Activated CD4-positive, alpha-beta T cell treated with anti-CD3 and anti-CD28 coated beads, Interleukin-2, amount 10 ng/mL, durations not matched to agents 7 days and 5 days (primary cell): Measurements from ENCODE around the gene SBF1. TPM values are rescaled to one million over a fixed set of nuclear protein-coding genes. Genes with fewer than 3 reads are reported as not detected.

Source experiments
- CTCF ChIA-PET: fragments of 350-600 bp; sonication (Branson Sonifier 250); formaldehyde crosslinking; loops from one replicate; lab custom pipeline; 2021; ENCODE audit warnings: antibody characterized with exemption; lab: Charles Lee
- POLR2A ChIA-PET: fragments of 350-600 bp; sonication (Branson Sonifier 250); formaldehyde crosslinking; loops from one replicate; lab custom pipeline; 2021; ENCODE audit warnings: antibody characterized with exemption; lab: Charles Lee
- DNase-seq: peaks from one replicate; pipeline ENCODE4 v3.0.0-alpha.2; 2020
- H3K27ac Mint-ChIP-seq: one replicate; pipeline ENCODE4 v1.8.0; 2021; ENCODE audit warnings: mild to moderate bottlenecking, moderate library complexity, mixed read lengths
- H3K27me3 Mint-ChIP-seq: one replicate; pipeline ENCODE4 v1.8.0; 2021; ENCODE audit warnings: mixed read lengths
- H3K36me3 Mint-ChIP-seq: one replicate; pipeline ENCODE4 v1.8.0; 2021; ENCODE audit warnings: low read depth, mixed read lengths
- H3K4me1 Mint-ChIP-seq: one replicate; pipeline ENCODE4 v1.8.0; 2021; ENCODE audit warnings: mixed read lengths
- H3K4me3 Mint-ChIP-seq: one replicate; pipeline ENCODE4 v1.8.0; 2021; ENCODE audit warnings: mild to moderate bottlenecking, moderate library complexity, mixed read lengths
- H3K9me3 Mint-ChIP-seq: one replicate; pipeline ENCODE4 v1.8.0; 2021; ENCODE audit warnings: mixed read lengths
- total RNA-seq, 2 experiments: library from RNA; stranded (reverse); gene quantifications; one replicate each; pipeline ENCODE4 v1.2.3, GENCODE V29; 2021

Gene SBF1
- total RNA-seq, 2 experiments from 2014 or later = 211 to 224 TPM

DNA sequence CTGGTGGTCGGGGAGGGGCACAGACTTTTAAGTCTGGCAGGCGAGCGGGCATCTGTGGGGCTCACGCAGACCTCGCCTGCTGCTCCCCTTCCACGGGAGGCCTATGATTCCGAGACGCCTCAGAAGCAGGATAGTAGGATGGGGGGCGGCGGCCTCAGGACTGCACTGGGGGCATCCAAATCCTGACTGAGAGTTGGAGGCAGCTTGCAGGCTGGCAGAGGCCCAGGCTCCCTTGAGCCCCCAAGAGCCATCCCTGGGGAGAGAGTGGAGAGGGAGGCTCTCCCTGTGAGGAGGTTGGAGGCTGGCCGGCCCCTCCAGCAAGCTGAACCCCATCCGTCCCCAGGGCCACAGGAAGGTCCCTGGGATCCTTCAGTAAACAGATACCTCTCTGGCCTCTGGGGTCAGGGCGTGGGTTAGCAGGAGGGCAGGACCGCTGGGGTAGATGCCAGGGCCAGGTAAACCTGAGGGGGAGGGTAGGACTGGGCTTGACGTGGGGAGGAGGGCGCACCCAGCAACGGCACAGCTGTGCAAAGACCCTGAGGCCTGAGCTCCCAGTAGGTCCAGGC lies 33.3 kb downstream of the SBF1 start:
- no peak overlapping the region for H3K4me3 Mint-ChIP-seq
- peaks cover 13% of the 10 kb centered on the region for H3K4me1 Mint-ChIP-seq
- H3K27ac Mint-ChIP-seq = no peak overlapping the region
- ChIA-PET CTCF (interaction anchor here (1.5 kb wide), 1 partner anchor 11 kb away, joined by 3 read pairs; no protein-coding TSS in a partner anchor), POLR2A (no interaction called here)
- H3K9me3 Mint-ChIP-seq = no peaks in the 10 kb centered on the region
- H3K27me3 Mint-ChIP-seq = no peaks in the 10 kb centered on the region
- peaks cover 14% of the 10 kb centered on the region for H3K36me3 Mint-ChIP-seq
- no peak for DNase-seq

DNA sequence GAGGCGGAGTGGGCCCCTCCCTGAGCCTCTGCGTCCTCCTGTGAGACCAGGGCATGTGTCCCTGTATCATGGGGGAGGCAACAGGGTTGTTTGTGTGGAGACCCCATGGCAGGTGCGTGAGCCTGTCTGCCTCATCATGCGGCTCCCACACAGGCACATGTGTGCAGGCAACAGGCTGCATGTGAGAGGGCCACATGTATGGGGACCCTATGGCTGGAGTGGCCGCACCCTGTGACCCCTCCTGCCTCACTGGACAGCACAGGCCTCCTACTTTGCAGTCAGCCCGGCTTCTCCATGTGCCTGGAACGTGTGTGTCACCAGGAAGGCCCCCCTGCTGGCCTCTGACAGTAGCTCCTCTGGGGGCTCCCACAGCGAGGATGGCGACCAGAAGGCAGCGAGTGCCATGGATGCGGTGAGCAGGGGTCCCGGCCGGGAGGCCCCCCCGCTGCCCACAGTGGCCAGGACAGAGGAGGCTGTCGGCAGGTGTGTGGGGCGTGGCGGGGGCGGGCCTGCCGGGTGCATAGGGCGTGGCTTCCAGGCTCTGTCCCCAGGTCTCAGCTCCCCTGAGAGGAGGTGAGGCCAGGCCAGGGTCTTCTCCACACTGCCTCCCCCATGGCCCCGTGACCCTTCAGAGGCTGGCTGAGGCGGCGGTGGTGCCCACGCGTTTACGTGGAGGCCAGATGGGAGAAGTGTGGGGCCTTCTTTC lies 34.1 kb downstream of the SBF1 start:
- no peak for DNase-seq
- no peak overlapping the region for H3K4me3 Mint-ChIP-seq
- ChIA-PET POLR2A (no interaction called here), CTCF (interaction anchor here (1.5 to 1.6 kb wide), 3 partner anchors 10 to 28 kb away, joined by 3 to 5 read pairs (median 3); no protein-coding TSS in a partner anchor)
- H3K4me1 Mint-ChIP-seq = peaks cover 10% of the 10 kb centered on the region
- no peaks in the 10 kb centered on the region for H3K27me3 Mint-ChIP-seq
- H3K36me3 Mint-ChIP-seq = peaks cover 12% of the 10 kb centered on the region
- no peak overlapping the region for H3K27ac Mint-ChIP-seq
- no peaks in the 10 kb centered on the region for H3K9me3 Mint-ChIP-seq

DNA sequence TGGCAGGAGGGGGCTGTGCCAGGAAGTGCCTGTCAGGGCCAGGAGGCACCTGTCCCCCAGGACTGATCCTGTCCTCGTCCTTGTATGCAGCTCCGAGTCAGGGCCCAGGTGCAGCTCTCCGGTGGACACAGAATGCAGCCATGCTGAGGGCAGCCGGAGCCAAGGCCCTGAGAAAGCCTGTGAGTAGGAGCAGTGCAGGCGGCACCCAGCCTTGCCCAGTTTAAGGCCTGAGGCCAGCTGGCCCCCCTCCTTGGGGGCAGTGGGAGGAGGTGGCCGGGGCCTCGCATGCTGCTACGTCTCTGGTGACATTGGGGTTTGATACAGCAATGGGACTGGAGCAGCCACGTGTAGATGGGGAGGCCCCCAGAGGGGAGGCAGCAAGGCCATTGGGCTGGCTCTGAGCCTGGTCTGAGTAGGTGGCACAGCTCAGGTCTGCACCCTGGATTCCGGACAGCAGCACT lies 34.9 kb downstream of the SBF1 start:
- H3K9me3 Mint-ChIP-seq = no peaks in the 10 kb centered on the region
- POLR2A ChIA-PET = no interaction called here
- DNase-seq = no peak
- H3K27me3 Mint-ChIP-seq = no peaks in the 10 kb centered on the region
- H3K36me3 Mint-ChIP-seq = peaks cover 9% of the 10 kb centered on the region
- H3K27ac Mint-ChIP-seq = no peak overlapping the region
- H3K4me1 Mint-ChIP-seq = peaks cover 3% of the 10 kb centered on the region
- CTCF ChIA-PET = interaction anchor here (1.3 to 1.6 kb wide), 3 partner anchors 11 to 86 kb away, joined by 3 to 5 read pairs (median 3); partner anchors contain the start of gene SCO2
- no peak overlapping the region for H3K4me3 Mint-ChIP-seq

DNA sequence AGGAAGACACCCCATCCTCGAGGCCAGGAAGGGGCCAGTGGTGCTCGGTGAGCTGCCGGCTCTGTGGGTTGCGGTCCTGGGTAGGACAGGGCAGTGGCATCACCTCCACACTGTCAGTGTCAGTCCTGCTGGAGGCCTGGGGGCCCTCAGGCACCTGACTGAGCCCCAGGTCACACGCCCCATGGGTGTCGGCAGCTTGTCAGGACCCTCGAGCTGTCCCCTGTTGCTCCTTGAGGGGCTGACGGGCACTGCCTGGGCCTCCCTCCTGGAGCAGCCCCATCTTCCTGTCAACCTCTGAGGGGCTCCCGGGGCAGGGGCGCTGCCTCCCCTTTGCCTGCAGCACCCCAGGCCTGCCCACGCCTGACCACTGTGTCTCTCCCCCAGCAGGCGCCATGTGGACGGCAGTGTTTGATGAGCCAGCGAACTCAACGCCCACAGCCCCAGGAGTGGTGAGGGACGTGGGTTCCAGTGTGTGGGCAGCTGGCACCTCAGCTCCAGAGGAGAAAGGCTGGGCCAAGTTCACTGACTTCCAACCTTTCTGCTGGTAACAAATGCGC lies 35.4 kb downstream of the SBF1 start:
- no peak for DNase-seq
- POLR2A ChIA-PET = interaction anchor here (0.6 kb wide), 1 partner anchor 11 kb away, joined by 4 read pairs; no protein-coding TSS in a partner anchor
- peaks cover 3% of the 10 kb centered on the region for H3K4me1 Mint-ChIP-seq

DNA sequence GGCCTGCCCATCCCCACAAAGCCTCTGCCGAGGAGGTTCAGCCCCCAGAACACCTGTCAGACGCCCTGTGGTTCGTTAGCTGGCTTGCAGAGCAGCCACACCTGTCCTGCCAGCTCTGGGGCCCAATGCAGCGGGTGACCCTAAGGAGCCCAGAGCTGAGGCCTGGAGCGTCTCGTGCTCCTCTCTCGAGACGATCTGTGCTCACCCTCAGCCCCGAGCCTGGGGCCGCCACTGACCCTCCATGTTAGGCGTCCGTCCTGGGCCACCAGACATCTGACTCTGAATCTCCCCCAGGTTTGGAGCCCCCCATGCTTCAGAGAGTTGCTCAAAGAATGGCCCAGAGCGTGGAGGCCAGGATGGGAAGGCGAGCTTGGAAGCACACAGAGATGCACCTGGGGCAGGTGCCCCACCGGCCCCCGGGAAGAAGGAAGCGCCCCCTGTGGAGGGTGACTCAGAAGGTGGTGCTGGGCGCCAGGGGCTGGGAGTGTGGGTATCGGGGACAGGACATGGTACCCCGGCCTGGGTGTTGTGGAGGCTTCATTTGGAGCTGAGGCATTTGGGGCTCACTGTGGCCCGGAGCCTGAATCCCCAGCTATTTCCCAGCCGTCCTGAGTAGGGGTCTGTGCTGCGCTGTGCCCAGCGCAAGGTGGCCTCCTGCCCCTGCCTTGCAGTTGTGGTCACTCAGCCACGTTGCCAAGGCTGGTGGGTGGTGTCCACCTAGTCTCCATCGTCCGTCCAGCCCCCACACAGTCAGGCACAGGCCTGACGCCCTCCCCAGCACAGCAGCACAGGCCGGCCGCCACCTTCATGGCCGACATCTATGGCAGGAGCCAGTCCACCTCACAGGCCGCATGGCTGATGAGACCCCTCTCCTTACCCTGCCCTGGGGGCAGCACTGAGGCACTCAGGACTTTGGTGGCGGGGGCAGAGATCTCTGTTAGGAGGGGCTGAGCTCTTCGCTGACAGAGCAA lies 36.2 kb downstream of the SBF1 start:
- DNase-seq = no peak
- H3K36me3 Mint-ChIP-seq = peaks cover 8% of the 10 kb centered on the region
- no peaks in the 10 kb centered on the region for H3K9me3 Mint-ChIP-seq
- H3K27me3 Mint-ChIP-seq = no peaks in the 10 kb centered on the region
- H3K27ac Mint-ChIP-seq = peak overlapping the region; percentile 64
- POLR2A ChIA-PET = interaction anchor here (0.6 kb wide), 1 partner anchor 12 kb away, joined by 4 read pairs; no protein-coding TSS in a partner anchor
- H3K4me1 Mint-ChIP-seq = peaks cover 3% of the 10 kb centered on the region
- CTCF ChIA-PET = interaction anchor here (0.5 to 1.9 kb wide), 4 partner anchors 10 to 87 kb away, joined by 3 to 6 read pairs (median 4); partner anchors contain the start of genes MIOX and SCO2
- H3K4me3 Mint-ChIP-seq = no peak overlapping the region

More for the DNA sequence above, 35.4 kb downstream of the SBF1 start:
- H3K4me3 Mint-ChIP-seq = no peak overlapping the region
- no peaks in the 10 kb centered on the region for H3K27me3 Mint-ChIP-seq
- H3K9me3 Mint-ChIP-seq = no peaks in the 10 kb centered on the region
- H3K36me3 Mint-ChIP-seq = peaks cover 8% of the 10 kb centered on the region
- CTCF ChIA-PET = interaction anchor here (1.3 to 1.6 kb wide), 3 partner anchors 11 to 86 kb away, joined by 3 to 5 read pairs (median 3); partner anchors contain the start of gene SCO2
- no peak overlapping the region for H3K27ac Mint-ChIP-seq

DNA sequence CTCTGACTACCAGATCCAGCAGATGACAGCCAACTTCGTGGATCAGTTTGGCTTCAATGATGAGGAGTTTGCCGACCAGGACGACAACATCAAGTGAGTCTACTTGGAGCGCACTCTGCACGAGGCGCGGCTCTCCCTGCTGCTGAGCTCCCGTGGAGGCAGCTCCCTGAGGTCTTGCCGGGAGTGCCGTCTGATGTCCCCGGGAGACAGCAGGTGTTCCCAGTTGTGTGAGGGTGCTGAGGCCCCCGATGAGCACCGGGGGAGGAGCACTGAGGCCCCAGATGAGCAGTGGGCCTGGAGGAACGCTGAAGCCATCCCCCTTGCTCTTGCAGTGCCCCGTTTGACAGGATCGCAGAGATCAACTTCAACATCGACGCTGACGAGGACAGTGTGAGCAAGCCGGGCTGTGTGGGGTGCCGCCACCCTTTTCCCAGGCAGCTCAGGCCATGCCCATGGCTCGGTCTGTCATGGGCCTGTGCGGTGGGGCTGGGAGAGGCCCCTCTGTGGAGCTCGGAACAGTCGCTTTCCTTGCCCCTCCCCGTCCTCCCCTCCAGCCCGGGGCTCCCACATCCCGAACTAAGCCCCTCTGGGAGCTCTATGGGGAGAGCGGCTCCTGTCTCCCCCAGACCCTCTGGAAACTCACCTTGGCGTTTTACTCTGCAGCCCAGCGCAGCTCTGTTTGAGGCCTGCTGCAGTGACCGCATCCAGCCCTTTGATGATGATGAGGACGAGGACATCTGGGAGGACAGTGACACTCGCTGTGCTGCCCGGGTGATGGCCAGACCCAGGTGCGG lies 37.1 kb downstream of the SBF1 start:
- DNase-seq = no peak
- H3K4me3 Mint-ChIP-seq = no peak overlapping the region
- H3K36me3 Mint-ChIP-seq = peaks cover 3% of the 10 kb centered on the region
- H3K9me3 Mint-ChIP-seq = no peaks in the 10 kb centered on the region
- H3K27me3 Mint-ChIP-seq = no peaks in the 10 kb centered on the region
- H3K27ac Mint-ChIP-seq = no peak overlapping the region
- ChIA-PET CTCF (interaction anchor here (0.8 to 1.9 kb wide), 2 partner anchors 48 to 61 kb away, joined by 4 read pairs; partner anchors contain the start of gene MIOX), POLR2A (no interaction called here)
- H3K4me1 Mint-ChIP-seq = no peaks in the 10 kb centered on the region

DNA sequence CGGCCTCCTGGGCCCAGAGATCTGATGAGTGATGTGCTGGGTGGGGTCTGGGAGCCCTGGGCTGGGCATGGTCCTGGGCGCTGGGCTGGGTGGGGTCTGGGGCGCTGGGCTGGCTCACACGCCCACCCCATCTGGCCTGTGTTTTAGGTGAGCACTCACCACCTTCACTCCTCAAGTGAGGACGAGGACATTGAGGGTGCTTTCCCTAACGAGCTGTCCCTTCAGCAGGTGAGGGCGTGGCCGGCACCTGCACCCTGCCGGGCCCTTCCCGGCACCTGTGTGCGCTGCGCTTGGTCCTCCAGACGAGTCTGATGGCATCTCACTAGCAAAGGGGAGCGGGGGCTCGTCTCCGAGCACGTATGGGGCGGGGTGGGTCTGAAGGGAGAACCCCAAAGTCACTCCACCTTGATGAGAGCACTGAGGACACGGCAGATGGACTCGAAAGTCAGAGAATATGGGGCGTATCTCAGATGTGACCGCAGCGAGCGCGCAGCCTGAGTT lies 37.9 kb downstream of the SBF1 start:
- Mint-ChIP-seq H3K27ac (no peak overlapping the region), H3K36me3 (peaks cover 5% of the 10 kb centered on the region), H3K9me3 (no peaks in the 10 kb centered on the region), H3K27me3 (no peaks in the 10 kb centered on the region), H3K4me1 (no peaks in the 10 kb centered on the region), H3K4me3 (no peak overlapping the region)
- CTCF ChIA-PET = interaction anchor here (1.4 to 1.9 kb wide), 2 partner anchors 8 to 49 kb away, joined by 4 to 5 read pairs; partner anchors contain the start of gene MIOX
- POLR2A ChIA-PET = no interaction called here
- DNase-seq = no peak

DNA sequence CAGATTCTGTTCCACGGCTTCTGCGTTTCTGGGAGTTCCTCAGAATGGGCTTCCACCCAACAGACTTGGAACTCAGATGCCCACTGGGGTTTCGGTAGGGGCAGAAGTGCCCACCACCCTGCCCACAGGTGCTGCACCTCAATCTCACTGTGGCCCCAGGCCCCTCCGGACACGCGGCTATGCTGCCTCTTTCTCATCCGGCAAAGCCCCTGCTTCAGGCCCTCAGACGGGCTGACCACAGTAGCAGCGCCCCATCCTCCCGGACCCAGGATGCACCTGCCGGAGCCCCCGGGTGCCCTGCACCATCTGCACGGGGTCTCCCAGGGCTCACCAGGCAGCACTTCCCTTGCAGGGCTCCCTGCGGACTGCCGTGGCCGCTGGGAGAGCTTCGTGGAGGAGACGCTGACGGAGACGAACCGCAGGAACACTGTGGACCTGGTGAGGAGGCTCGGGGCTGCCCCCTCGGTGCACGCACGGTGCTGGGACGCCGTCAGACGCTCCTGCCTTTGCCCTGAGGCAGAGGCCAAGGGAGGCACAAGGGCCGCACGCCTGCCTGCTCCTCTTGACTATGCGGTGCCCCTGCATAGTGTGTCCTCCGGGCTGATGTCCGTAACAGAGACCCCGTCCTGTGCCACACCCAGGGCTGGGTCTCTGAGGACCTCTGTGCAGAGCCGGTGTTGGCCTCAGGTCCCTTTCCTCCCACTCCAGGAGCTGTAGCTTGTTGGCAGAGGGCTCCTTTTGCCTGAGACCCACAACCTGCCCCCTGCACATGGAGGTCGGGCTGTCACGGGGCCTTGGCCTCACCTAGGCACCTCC lies 38.6 kb downstream of the SBF1 start:
- no peak for DNase-seq
- ChIA-PET CTCF (interaction anchor here (1.0 to 1.4 kb wide), 3 partner anchors 9 to 34 kb away, joined by 3 to 5 read pairs (median 3); no protein-coding TSS in a partner anchor), POLR2A (no interaction called here)
- Mint-ChIP-seq H3K27me3 (no peaks in the 10 kb centered on the region), H3K36me3 (peaks cover 10% of the 10 kb centered on the region), H3K4me1 (no peaks in the 10 kb centered on the region), H3K9me3 (no peaks in the 10 kb centered on the region), H3K27ac (no peak overlapping the region), H3K4me3 (no peak overlapping the region)

DNA sequence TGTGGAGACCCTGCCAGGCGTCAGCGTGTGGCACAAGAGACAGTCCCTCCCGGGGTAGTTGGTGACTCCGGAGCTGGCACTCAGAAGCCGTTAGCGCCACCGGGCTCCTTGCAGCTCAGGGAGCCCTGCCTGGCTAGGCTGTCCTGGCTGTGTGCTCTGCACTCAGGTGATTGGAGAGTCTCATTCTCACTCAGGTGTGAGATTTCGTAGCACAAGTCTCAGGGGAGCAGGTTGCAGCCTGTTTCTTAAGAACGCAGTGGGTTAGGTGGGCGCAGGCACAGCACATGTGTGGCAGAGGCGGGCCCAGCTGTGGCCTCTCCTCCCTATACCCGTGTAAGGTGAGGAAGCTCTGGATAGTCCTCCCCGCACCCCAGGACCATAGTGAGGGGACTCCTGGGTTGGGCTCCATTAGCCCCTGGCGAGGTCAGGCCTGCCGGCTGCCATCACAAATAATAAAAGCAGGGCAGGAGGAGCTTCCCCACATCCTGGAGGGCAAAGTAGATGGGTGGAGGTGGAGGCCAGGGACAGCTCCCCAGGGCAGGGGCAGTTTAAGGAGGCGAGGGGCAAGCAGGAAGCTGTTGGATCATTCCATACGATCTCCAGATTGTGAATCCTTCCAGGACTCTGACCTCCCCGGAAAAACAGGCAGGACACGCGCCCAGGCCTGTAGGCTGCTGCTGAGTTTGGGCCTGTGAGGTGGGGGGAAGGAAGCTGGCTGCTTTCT lies 39.4 kb downstream of the SBF1 start:
- no peak for DNase-seq
- H3K4me3 Mint-ChIP-seq = no peak overlapping the region
- no peak overlapping the region for H3K27ac Mint-ChIP-seq
- H3K9me3 Mint-ChIP-seq = no peaks in the 10 kb centered on the region
- no peaks in the 10 kb centered on the region for H3K4me1 Mint-ChIP-seq
- POLR2A ChIA-PET = no interaction called here
- CTCF ChIA-PET = interaction anchor here (1.0 to 1.4 kb wide), 3 partner anchors 10 to 35 kb away, joined by 3 to 5 read pairs (median 3); no protein-coding TSS in a partner anchor
- H3K27me3 Mint-ChIP-seq = no peaks in the 10 kb centered on the region
- peaks cover 15% of the 10 kb centered on the region for H3K36me3 Mint-ChIP-seq

DNA sequence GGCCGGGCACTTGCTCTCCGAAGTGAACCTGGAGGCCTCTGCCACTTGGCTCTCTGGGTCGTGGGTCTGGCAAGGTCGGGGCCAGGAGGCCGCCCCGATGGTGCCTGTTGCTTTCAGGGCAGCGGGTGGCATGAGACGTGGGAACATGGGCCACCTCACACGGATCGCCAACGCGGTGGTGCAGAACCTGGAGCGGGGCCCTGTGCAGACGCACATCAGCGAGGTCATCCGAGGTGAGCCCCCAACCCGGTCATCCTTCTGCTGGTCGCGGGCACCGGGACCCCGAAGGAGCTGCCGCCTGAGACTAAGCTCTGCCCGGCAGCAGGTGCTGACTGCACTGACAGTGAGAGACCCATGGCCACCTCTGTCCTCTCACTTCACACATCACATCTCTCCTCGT lies 40.0 kb downstream of the SBF1 start:
- POLR2A ChIA-PET = no interaction called here
- H3K9me3 Mint-ChIP-seq = no peaks in the 10 kb centered on the region

More for the DNA sequence above, 40.0 kb downstream of the SBF1 start:
- DNase-seq = no peak
- H3K27ac Mint-ChIP-seq = no peak overlapping the region
- no peak overlapping the region for H3K4me3 Mint-ChIP-seq
- no peaks in the 10 kb centered on the region for H3K27me3 Mint-ChIP-seq
- no peaks in the 10 kb centered on the region for H3K4me1 Mint-ChIP-seq
- CTCF ChIA-PET = interaction anchor here (1.3 kb wide), 1 partner anchor 36 kb away, joined by 3 read pairs; no protein-coding TSS in a partner anchor
- H3K36me3 Mint-ChIP-seq = peaks cover 20% of the 10 kb centered on the region
